Keratinocyte (primary cell): ENCODE measurements around the gene ARFIP1.

Source experiments
- EZH2 ChIP-seq: IDR thresholded peaks from one replicate; pipeline ENCODE4 v1.6.1; 2012; ENCODE audit warnings: inconsistent platforms, mild to moderate bottlenecking, low read length, moderate library complexity
- TF ChIP-seq, protein P1 (sequence below), 3 experiments: IDR thresholded peaks in 1 of 3; conservative IDR thresholded peaks in 1 of 3; optimal IDR thresholded peaks in 1 of 3; 2 replicates in 2 of 3; 3 replicates in 1 of 3; pipeline versions ENCODE3 to v1.5.1; 2011; ENCODE audit warnings: low read length in 3 of 3, mild to moderate bottlenecking in 3 of 3, moderate library complexity in 2 of 3, control low read depth in 1 of 3, inconsistent platforms in 1 of 3; ENCODE audit not compliant: insufficient read depth in 2 of 3; ENCODE audit errors: extremely low read depth in 1 of 3

DNA sequence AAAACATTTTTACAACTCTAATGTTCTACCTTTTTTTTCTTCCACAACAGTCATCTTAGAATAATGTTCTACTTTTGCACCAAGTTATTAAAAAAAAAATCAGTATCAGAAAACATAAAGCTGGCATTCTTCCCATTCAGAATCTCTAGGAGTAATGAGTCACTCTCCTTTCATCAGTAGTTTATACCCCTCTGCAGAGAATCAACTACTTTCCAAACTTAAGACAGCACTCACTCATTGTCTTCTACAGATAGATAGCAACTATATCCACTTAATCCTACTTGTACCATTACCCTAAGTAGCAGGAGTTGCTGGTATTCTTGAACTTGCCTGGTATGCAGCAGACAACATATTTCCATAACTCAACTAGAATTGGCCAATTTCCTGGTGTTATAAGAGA lies 3.4 kb upstream of the ARFIP1 start:
- TF ChIP-seq, protein P1, sequence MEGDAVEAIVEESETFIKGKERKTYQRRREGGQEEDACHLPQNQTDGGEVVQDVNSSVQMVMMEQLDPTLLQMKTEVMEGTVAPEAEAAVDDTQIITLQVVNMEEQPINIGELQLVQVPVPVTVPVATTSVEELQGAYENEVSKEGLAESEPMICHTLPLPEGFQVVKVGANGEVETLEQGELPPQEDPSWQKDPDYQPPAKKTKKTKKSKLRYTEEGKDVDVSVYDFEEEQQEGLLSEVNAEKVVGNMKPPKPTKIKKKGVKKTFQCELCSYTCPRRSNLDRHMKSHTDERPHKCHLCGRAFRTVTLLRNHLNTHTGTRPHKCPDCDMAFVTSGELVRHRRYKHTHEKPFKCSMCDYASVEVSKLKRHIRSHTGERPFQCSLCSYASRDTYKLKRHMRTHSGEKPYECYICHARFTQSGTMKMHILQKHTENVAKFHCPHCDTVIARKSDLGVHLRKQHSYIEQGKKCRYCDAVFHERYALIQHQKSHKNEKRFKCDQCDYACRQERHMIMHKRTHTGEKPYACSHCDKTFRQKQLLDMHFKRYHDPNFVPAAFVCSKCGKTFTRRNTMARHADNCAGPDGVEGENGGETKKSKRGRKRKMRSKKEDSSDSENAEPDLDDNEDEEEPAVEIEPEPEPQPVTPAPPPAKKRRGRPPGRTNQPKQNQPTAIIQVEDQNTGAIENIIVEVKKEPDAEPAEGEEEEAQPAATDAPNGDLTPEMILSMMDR (optimal IDR thresholded peaks at IDR 0.05 in 1 of 3, IDR thresholded peaks at IDR 0.05 in 1 of 3, conservative IDR thresholded peaks at IDR 0.05 in 1 of 3; ENCODE audit: extremely low read depth in 1 of 3, insufficient read depth in 2 of 3, low read length in 3 of 3): no peak
- TF ChIP-seq EZH2: no peak
